Thyroid gland (tissue), 4 donors: ENCODE data around the gene MFAP4. TPM values are rescaled to one million over a fixed set of nuclear protein-coding genes. Genes with fewer than 3 reads are reported as not detected.

Experiments
- DNase-seq, 2 donors: peaks; one replicate each; pipeline ENCODE4 v3.0.0-alpha.2; 2019
- H3K27ac ChIP-seq, 3 donors: fragments of 200-600 bp; sonication (generic); 1 replicate in 2 of 3; 2 replicates in 1 of 3; pipeline ENCODE4 v1.5.1; 2016 to 2019; ENCODE audit warnings: mild to moderate bottlenecking in 1 of 3, moderate library complexity in 1 of 3
- H3K27me3 ChIP-seq: fragments of 200-600 bp; sonication (generic); one replicate; pipeline ENCODE4 v1.5.1; 2019
- H3K36me3 ChIP-seq, 2 donors: fragments of 200-600 bp; sonication (generic); one replicate each; pipeline ENCODE4 v1.5.1; 2016 to 2019
- H3K4me1 ChIP-seq, 2 donors: fragments of 200-600 bp; sonication (generic); one replicate each; pipeline ENCODE4 v1.5.1; 2017 to 2019
- H3K4me3 ChIP-seq, 3 donors: fragments of 200-600 bp; sonication (generic); replicated peaks in 1 of 3; 1 replicate in 2 of 3; 2 replicates in 1 of 3; pipeline ENCODE4 v1.5.1; 2016; ENCODE audit warnings: mild to moderate bottlenecking in 1 of 3
- H3K9me3 ChIP-seq: fragments of 200-600 bp; sonication (generic); one replicate; pipeline ENCODE4 v1.5.1; 2017
- POLR2A ChIP-seq, 2 donors: fragments of 450-650 bp; IDR thresholded peaks; one replicate each; pipeline ENCODE4 v1.6.1; 2017; ENCODE audit warnings: antibody characterized with exemption in 2 of 2, mild to moderate bottlenecking in 2 of 2, moderate library complexity in 1 of 2
- WGBS, 2 donors: methylation state at CpG; one replicate each; pipeline ENCODE4 v1.1.5; 2017; 5-methylcytosine and 5-hydroxymethylcytosine counted together
- intact Hi-C: fragments of 100-400 bp; cut with DNase I; formaldehyde crosslinking; loops from one replicate; pipeline ENCODE4 v1.15.1; 2023
- total RNA-seq, 4 donors: library from RNA; depleted of rRNA; stranded (reverse); fragments of >200 nt; gene quantifications; one replicate each; pipeline ENCODE4 v1.2.3, GENCODE V29; 2016
- TF ChIP-seq, protein P1 (sequence below), 6 experiments: fragments of 200-600 bp in 3 of 6; fragments of 450-650 bp in 3 of 6; sonication (generic) in 3 of 6; IDR thresholded peaks; one replicate each; pipeline ENCODE4 v1.5.1; 2016 to 2019; ENCODE audit warnings: antibody characterized with exemption in 6 of 6, mild to moderate bottlenecking in 2 of 6, inconsistent platforms in 1 of 6, moderate library complexity in 1 of 6

The MFAP4 gene
- total RNA-seq, 4 donors from 2014 or later: 12.6 to 105 (median 53.5) TPM

DNA sequence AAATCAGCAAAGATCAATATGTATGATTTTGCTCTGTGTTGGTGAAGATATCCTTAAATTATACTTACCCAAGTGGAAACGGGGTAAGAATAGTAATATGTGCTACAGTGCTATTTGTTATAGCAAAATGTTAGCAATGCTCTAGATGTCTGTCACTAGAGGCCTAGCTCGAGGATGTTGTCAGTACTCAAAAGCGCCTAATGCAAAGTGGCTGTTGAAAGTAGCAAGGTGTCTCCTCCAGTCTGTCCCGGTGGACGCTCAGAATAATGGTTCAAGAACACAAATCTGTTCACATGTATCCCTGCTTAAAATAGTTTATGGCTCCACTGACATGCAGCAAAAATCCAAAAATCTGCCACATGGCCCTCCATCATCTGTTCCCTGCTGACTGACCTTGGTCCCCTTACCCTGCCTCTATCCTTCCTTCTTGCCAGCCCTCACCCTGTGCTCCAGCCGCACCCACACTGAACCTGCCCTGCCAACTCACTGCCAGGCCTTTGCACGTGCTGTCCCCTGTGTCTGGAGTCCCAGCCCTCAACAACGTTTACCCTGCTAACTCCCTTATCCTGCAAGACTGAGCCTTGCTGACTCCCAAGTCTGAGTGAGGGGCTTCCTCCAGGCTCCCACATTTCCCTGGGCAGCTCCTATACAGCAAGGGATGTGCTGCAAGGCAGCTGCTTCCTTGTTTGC lies 14.5 kb upstream of the MFAP4 start:
- H3K27ac ChIP-seq: no peak overlapping the region
- no peaks in the 10 kb centered on the region for H3K27me3 ChIP-seq
- no peaks in the 10 kb centered on the region for H3K36me3 ChIP-seq
- no peaks in the 10 kb centered on the region for H3K9me3 ChIP-seq
- 85 to 87% methylated on average over 8 of the region's 8 CpGs for WGBS, 2 donors
- intact Hi-C loops: no loop called here
- TF ChIP-seq, protein P1, sequence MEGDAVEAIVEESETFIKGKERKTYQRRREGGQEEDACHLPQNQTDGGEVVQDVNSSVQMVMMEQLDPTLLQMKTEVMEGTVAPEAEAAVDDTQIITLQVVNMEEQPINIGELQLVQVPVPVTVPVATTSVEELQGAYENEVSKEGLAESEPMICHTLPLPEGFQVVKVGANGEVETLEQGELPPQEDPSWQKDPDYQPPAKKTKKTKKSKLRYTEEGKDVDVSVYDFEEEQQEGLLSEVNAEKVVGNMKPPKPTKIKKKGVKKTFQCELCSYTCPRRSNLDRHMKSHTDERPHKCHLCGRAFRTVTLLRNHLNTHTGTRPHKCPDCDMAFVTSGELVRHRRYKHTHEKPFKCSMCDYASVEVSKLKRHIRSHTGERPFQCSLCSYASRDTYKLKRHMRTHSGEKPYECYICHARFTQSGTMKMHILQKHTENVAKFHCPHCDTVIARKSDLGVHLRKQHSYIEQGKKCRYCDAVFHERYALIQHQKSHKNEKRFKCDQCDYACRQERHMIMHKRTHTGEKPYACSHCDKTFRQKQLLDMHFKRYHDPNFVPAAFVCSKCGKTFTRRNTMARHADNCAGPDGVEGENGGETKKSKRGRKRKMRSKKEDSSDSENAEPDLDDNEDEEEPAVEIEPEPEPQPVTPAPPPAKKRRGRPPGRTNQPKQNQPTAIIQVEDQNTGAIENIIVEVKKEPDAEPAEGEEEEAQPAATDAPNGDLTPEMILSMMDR (IDR thresholded peaks at IDR 0.05): no peak
- no peak for TF ChIP-seq POLR2A (IDR thresholded peaks at IDR 0.05)
- H3K4me3 ChIP-seq: no peak overlapping the region
- DNase-seq: no peak
- H3K4me1 ChIP-seq: peaks cover 15 to 26% of the 10 kb centered on the region in 2 donors

DNA sequence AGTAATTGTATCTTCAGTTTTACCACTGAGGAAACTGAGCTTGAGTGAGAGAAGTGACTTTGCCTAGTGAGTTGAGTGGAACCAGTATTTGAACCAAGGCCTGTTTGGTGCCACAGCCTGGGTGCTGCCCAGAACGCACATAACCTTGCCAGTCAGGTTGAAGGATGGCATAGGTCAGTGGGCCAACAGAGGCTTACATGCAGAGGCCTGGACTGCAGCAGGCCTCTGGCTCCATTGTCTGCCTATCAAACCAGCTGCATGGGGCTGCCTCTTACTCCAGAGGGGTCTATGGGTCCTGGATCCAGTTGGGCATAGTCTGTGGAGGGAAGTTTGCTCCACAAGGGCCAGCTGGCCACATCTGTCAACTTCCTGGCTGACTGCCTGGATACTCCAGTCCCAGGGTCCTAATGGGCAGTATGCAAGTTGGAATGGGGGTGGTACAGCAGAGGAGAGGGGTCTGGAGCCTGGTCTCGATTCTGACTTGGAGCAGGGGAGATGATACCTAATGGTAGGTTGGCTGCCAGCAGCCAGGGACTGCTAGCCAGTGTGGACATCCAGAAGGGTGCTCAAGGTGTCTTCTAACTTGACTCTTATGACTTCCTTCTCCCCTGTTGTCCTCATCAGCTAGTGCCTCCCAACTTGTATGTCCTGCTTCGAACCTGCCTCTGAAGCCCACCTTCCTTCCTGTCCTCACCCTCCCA lies 12.9 kb upstream of the MFAP4 start:
- TF ChIP-seq POLR2A (IDR thresholded peaks at IDR 0.05): no peak
- TF ChIP-seq, protein P1 (IDR thresholded peaks at IDR 0.05): no peak
- 94 to 97% methylated on average over 3 of the region's 3 CpGs for WGBS, 2 donors
- intact Hi-C loops: no loop called here

DNA sequence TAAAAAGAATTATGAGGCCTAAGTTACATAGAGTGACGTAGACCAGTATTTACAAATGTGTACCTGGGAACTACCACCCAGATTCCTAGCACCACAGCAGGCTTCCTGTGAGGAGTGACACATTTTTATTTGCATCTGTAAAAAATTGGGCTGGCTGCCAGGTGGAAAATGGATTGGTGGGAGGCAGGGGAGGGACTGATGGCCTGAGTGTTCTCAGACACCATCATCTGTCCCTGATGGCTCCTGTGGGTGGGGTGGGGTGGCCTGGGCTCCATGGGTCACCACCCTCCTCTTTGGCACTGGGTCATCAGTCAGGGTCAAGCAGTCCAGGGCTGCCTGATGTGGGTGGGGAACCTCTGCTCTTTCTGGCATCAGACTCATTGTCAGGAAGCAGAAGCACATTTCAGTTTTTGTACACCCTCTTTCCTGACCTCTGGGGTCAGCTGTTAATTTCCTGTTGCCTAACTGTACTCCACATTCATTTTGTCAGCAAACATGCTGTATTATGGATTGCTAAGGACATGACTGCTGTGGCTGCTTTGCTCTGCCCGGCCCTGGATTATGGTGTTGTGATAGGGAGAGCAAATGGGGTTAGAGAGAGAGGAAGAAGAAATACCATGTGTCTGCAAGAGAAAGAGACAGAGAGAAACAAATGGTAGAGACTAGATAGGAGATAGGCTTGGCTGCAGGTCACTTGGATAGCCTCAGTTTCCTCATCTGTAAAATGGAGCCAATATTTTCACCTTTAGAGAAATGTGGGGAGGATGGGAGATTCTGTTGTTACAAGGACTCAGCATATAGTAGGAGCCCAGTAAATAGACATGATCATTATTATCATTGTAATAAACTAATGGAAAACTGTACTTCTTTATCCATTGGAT lies 11.6 kb upstream of the MFAP4 start:
- intact Hi-C loops: no loop called here
- H3K4me1 ChIP-seq: peaks cover 15 to 26% of the 10 kb centered on the region in 2 donors
- H3K27ac ChIP-seq: peak overlapping the region in 2 of 3 donors; percentile 57 to 69
- H3K36me3 ChIP-seq: no peaks in the 10 kb centered on the region
- DNase-seq: peak; percentile 45
- no peaks in the 10 kb centered on the region for H3K9me3 ChIP-seq
- H3K27me3 ChIP-seq: no peaks in the 10 kb centered on the region
- no peak overlapping the region for H3K4me3 ChIP-seq
- WGBS, 2 donors: 74 to 75% methylated on average over 2 of the region's 2 CpGs
- TF ChIP-seq, protein P1 (IDR thresholded peaks at IDR 0.05): no peak
- TF ChIP-seq POLR2A (IDR thresholded peaks at IDR 0.05): no peak

More for the DNA sequence above, 12.9 kb upstream of the MFAP4 start:
- no peaks in the 10 kb centered on the region for H3K27me3 ChIP-seq
- peaks cover 15 to 26% of the 10 kb centered on the region in 2 donors for H3K4me1 ChIP-seq
- no peak overlapping the region for H3K27ac ChIP-seq
- no peaks in the 10 kb centered on the region for H3K36me3 ChIP-seq
- no peak for DNase-seq
- H3K9me3 ChIP-seq: no peaks in the 10 kb centered on the region
- no peak overlapping the region for H3K4me3 ChIP-seq

DNA sequence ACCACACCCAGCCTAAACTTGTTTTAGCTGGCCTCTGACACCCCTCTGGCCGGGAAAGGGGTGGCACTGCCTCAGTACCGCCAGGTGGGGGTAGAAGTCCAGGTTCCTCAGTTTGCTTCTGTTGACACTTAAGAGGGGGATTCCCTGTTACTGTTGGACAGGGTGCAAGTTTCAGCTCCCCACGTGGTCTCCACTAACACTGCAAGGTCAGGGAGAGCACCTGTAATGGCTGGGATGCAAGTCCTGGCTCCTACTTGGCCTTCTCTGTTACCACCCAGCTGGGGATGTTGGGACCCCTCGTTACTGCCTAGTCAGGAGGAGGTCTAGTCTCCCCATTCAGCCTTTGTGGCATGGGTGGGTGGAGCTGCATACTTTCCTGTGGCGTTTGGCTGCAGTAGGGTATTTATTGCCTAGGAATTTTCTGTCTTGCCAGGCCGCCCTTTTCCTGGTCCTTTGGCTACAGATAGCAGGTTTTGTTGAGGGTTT lies 10.6 kb upstream of the MFAP4 start:
- 69 to 86% methylated on average over 6 of the region's 6 CpGs for WGBS, 2 donors
- Histone ChIP-seq H3K36me3 (no peaks in the 10 kb centered on the region), H3K4me3 (no peak overlapping the region), H3K27me3 (no peaks in the 10 kb centered on the region), H3K9me3 (no peaks in the 10 kb centered on the region), H3K27ac (peak overlapping the region; percentile 3 to 69 (median 57)), H3K4me1 (peaks cover 15 to 26% of the 10 kb centered on the region in 2 donors)
- intact Hi-C loops: no loop called here
- TF ChIP-seq POLR2A (IDR thresholded peaks at IDR 0.05): no peak
- TF ChIP-seq, protein P1 (IDR thresholded peaks at IDR 0.05): no peak
- DNase-seq: no peak
